NB4 (cell line): ENCODE results near the gene CAPN11.

Experiments
- DNase-seq: peaks from one replicate; pipeline ENCODE4 v3.0.0; 2010; ENCODE audit warnings: low read depth
- H3K4me3 ChIP-seq: one replicate; pipeline ENCODE4 v1.5.1; 2011; ENCODE audit warnings: mild to moderate bottlenecking, low read depth, low read length, moderate library complexity
- MYC ChIP-seq: IDR thresholded peaks from 2 replicates; pipeline ENCODE4 v1.6.1; 2011; ENCODE audit warnings: low read depth, low read length
- POLR2A ChIP-seq: IDR thresholded peaks from 2 replicates; pipeline ENCODE4 v1.6.1; 2011; ENCODE audit warnings: mild to moderate bottlenecking; ENCODE audit not compliant: insufficient read length; ENCODE audit errors: extremely low read depth
- TF ChIP-seq, protein P1 (sequence below): IDR thresholded peaks from 2 replicates; pipeline ENCODE4 v1.6.1; 2011; ENCODE audit warnings: low read depth, low read length
- TF ChIP-seq, protein P2 (sequence below): IDR thresholded peaks from one replicate; pipeline ENCODE4 v1.5.1; 2012; ENCODE audit warnings: low read depth, low read length

CAPN11 gene

DNA sequence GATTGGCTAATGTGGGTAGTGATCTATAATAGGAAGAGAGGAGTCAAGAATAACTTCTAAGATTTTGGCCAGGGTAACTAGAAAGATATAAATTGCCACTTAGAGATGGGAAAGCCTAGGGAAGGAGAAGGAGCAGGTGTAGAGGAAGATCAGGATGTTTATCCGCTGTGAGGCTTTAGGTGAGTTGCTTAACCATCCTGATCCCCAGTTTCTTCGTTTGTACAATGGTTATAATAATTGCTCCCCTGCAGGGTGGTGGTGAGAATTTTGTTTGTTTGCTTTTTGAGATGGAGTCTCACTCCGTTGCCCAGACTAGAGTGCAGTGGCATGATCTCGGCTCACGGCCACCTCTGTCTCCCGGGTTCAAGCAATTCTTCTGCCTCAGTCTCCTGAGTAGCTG is 55.7 kb downstream of the CAPN11 start:
- H3K4me3 ChIP-seq = no peak overlapping the region
- DNase-seq = no peak
- TF ChIP-seq MYC = no peak
- TF ChIP-seq, protein P1, sequence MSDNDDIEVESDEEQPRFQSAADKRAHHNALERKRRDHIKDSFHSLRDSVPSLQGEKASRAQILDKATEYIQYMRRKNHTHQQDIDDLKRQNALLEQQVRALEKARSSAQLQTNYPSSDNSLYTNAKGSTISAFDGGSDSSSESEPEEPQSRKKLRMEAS = no peak
- TF ChIP-seq POLR2A = no peak
- TF ChIP-seq, protein P2, sequence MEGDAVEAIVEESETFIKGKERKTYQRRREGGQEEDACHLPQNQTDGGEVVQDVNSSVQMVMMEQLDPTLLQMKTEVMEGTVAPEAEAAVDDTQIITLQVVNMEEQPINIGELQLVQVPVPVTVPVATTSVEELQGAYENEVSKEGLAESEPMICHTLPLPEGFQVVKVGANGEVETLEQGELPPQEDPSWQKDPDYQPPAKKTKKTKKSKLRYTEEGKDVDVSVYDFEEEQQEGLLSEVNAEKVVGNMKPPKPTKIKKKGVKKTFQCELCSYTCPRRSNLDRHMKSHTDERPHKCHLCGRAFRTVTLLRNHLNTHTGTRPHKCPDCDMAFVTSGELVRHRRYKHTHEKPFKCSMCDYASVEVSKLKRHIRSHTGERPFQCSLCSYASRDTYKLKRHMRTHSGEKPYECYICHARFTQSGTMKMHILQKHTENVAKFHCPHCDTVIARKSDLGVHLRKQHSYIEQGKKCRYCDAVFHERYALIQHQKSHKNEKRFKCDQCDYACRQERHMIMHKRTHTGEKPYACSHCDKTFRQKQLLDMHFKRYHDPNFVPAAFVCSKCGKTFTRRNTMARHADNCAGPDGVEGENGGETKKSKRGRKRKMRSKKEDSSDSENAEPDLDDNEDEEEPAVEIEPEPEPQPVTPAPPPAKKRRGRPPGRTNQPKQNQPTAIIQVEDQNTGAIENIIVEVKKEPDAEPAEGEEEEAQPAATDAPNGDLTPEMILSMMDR = no peak

DNA sequence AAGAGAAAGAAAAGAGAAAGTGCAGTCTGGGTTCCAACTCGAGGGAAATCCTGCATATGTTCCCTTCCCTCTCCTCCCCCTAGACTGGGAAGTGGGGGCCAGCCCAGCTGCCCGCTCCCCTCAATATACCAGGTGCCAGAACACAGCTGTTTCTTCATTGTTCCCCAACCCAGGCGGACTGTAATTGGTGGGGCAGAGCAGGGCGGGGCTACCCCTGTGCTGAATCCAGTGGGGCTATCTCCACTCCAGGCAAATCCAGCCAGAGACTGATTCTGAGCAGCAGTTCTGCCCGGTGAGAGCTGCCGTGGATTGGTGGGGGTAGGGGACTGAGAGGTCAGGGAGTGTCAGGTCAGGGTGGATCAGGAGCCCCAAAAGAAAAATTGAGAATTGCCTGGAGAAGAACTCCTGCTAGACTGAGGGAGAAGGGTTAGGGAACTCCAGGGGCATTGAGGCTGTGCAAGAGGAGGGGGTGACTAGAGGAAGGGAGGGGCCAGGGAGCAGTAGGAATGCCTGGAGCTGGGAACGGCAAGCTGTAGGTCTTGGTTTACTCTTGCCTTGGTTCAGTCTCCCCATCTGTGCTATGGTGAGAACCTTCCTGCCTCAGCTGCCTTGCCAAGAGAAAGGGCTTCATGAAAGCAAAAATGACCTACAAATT is 58.2 kb downstream of the CAPN11 start, which contains the start of gene MYMX:
Gene MYMX (plus strand): TSS at position 250 of the 655 bp plus-strand sequence. CDS start 546 bp downstream, outside the sequence.
- H3K4me3 ChIP-seq = no peak within 1 kb of the TSS
- TF ChIP-seq MYC (no peak), POLR2A (no peak)
- TF ChIP-seq, protein P1 = no peak
- TF ChIP-seq, protein P2 = no peak
- no peak for DNase-seq

DNA sequence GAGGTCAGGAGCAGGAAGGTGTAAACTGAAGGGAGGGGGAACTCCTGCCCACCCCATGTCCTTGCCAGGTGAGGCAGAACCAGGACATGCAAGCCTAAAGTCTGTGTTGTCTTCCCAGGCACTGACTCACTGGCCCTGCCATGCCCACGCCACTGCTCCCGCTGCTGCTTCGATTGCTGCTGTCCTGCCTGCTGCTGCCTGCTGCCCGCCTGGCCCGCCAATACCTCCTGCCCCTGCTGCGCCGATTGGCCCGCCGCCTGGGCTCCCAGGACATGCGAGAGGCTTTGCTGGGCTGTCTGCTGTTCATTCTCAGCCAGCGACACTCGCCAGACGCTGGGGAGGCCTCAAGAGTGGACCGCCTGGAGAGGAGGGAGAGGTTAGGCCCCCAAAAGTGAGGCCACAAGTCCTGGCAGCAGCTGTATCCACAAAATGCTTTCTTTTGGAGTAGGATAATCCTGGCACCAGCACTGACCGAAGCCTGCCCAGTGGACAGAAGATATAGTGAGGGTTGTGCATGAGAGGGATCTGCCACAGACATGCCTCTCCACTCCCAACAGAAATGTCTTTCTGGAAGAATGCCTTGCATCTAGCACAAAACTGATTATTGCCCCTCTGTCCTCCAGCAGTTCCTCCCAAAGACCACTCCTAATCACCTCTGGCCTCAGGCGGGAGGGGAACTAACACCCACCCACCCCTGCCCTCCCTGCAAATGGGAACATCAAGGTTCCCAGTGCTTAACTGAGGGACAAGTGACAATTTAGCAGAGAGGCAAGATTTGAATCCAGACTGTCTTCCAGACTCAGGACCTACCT is 58.9 kb downstream of the CAPN11 start:
- H3K4me3 ChIP-seq = no peak overlapping the region
- no peak for DNase-seq
- TF ChIP-seq, protein P2 = no peak
- TF ChIP-seq, protein P1 = no peak
- no peak for TF ChIP-seq POLR2A
- no peak for TF ChIP-seq MYC

- H3K4me3 ChIP-seq = peak overlapping the region; percentile 53
- DNase-seq = peak; percentile 92
- TF ChIP-seq POLR2A (peak; percentile 40), MYC (no peak)
Observed at GRCh38 chr6:44219053-44219814, 60.6 kb downstream of the CAPN11 start.

DNA sequence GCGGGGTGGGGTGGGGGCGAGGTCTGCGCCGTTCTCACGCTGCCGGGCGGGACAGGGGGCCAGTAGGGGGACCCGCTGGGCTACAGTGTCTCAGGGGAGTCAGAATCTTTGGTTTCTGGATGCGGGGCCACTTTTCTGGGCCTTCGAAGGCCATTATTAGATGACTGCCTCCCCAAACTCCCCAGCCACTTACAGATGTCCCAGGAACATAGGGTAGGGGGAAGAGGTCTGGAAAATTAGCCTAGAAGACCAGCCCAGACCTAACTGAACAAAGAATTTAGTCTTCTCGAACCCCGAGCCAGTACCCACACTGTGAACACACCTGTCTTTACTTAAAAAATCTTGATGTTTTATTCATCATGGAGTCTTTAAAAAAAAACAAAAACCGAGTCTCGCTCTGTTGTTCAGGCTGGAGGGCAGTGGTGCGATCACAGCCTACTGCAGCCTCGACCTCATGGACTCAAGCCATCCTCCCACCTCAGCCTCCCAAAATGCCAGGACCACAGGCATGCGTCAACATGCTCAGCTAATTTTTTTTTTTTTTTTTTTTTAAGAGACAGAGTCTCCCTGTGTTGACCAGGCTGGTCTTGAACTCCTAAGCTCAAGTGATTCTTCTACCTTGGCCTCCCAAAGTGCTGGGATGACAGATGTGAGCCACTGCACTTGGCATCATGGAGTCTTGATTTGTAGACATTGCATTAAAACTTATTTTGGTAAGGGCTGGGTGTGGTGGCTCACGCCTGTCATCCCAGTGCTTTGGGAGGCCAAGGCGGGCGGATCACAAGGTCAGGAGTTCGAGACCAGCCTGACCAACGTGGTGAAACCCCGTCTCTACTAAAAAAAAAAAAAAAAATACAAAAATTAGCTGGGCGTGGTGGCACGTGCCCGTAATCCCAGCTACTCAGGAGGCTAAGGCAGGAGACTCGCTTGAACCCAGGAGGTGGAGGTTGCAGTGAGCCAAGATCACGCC is 61.5 kb downstream of the CAPN11 start:
- TF ChIP-seq, protein P1 = no peak
- TF ChIP-seq MYC = no peak
- TF ChIP-seq, protein P2 = peak; percentile 20
- no peak for TF ChIP-seq POLR2A
- peak overlapping the region; percentile 53 for H3K4me3 ChIP-seq

More for the DNA sequence above, 61.5 kb downstream of the CAPN11 start:
- DNase-seq = peak; percentile 25
